Measurements from ENCODE around the gene SEMA3B.
A peak's percentile ranks its signal among the peaks of the same experiment; 100 is the strongest.
"Not testable (repeated sequence)": the region's sequence is repeated elsewhere in the genome, so short reads cannot be mapped to it uniquely, and the experiment has no call there.

The SEMA3B gene

DNA sequence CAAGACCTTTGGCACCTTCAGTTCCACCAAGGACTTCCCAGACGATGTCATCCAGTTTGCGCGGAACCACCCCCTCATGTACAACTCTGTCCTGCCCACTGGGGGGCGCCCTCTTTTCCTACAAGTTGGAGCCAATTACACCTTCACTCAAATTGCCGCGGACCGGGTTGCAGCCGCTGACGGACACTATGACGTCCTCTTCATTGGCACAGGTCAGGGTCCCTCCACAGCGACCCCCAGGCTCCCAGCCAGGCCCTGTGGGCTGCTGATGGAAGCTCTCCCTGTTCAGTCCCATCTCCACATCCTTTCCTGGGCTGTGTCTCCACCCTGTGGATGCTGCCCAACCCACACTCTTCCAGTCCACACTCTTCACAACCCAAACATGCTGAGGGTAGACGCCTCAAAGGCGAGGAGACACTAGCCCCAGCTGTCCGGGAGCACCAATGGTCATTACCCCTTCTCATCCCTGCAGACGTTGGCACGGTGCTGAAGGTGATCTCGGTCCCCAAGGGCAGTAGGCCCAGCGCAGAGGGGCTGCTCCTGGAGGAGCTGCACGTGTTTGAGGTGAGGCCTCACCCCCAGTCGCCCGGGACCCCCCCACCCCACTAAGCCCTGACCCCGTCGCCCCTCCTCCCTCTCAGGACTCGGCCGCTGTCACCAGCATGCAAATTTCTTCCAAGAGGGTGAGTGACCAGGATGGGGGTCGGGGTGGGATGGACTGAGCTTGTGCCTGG lies 5.6 kb downstream of the SEMA3B start:
- DNase-seq = peak; percentile 82

- no peak for DNase-seq
These were observed 6.4 kb downstream of the SEMA3B start for GRCh38 chr3:50275141-50275995.

DNA sequence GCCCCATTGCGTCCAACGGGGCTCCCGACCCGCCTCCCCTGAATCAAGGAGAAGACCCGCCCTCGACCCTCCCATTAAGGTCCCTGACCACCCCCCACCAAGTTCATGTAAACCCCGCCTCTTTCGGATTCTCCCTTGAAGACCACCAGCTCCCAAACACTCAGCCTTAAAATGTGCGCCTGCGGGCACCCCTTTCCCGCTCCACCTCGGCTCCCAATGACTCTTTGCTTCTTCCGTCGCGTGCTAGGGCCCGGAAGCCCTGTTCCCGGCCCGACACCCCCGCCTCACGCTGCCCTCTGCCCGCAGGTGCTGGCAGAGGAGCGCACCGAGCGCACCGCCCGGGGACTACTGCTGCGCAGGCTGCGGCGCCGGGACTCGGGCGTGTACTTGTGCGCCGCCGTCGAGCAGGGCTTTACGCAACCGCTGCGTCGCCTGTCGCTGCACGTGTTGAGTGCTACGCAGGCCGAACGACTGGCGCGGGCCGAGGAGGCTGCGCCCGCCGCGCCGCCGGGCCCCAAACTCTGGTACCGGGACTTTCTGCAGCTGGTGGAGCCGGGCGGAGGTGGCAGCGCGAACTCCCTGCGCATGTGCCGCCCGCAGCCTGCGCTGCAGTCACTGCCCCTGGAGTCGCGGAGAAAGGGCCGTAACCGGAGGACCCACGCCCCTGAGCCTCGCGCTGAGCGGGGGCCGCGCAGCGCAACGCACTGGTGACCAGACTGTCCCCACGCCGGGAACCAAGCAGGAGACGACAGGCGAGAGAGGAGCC lies 7.2 kb downstream of the SEMA3B start:
- peak; percentile 56 for DNase-seq

- DNase-seq = no peak
These were observed 7.8 kb downstream of the SEMA3B start for GRCh38 chr3:50276762-50277101.

DNA sequence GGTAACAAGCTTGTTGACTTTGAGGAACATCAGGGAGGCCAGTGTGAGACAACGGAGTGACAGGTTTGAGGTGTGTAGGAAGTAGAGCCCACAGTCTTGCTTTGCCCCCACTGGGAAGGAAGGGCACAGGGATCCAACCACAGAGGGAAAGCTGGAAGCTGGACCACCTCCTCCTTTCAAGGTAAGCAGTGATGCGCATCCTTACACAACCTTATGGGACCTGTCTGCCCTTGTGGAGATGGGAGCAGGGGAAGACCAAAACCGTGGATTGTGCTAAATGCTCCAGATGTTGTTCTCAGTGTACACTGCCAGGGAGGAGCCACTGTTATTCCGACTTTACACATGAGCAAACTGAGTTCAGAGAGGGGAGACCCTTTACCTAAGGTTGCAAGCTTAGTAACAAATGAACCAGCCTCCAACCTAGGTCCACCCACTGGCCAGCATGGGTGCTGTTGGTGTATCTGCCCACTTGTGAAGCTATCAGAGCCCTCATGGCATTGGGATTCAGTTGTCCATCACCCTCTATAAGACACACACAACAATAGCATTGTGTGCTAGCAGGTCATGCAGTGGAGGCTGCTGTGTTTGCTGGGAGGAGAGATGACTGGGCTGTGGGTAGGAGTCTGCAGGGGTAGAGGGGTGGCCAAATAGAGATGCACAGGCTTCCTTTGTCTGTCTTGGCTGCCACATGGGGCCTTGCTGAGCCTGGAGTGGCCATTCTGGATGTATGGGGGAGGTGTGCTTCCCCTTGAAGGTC lies 9.4 kb downstream of the SEMA3B start:
- no peak for DNase-seq

DNA sequence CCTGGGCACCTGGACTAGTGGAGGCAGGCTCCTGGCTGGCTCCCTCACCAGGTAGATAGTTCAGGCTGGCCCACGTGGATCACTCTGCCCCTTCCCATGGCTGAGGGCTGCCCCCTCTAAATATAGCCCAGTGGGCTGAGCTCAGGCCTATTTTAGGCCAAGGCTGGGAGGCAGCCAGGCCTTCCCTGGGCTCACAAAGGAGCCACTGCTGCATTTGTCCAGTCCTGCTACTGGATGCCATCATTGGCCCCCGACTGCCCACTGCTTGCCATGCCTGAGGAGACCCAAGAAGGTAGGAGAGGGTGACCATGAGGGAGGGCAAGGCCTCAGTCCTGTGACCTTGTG lies 9.9 kb downstream of the SEMA3B start, which contains the start of gene LSMEM2:
TSS of gene LSMEM2 (plus strand) at position 208 of the 345 bp plus-strand sequence. CDS start at position 235, 27 bp downstream.
- no peak for DNase-seq

DNA sequence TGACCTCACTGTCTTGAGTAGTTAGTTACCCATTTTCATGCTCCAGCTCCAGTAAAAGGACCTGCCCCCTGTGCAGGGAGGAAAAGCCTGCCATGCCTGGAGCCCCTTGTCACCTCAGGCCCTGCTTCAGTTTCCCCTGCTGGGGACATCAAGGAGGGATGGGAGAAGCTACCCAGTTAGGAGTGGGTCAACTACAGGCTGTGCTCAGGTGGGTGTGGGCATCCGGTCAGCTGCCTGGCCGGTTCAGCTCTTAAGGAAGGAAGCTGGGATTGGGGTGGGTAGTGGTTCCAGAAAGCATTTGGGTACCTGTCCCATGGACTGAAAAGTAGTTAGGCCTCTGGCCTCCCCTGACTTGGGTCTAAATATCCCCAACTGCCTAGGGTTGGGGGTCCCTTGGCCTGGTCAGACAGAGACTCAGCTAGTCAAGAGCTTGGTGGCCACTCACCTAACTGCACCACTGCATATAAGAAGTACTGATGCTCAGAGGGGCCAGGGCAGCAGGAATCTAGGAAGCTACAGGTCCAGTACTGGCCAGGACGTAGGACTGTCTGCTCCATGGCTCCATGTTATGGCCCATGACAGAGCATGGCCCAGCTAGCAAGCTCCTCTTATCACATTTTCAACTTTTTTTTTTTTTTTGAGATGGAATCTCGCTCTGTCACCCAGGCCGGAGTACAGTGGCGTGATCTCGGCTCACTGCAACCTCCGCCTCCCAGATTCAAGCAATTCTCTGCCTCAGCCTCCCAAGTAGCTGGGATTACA lies 10.5 kb downstream of the SEMA3B start:
- no peak for DNase-seq

GRCh38 chr3:50284121-50284520 lies 15.2 kb downstream of the SEMA3B start:
- not testable (repeated sequence) for DNase-seq

DNA sequence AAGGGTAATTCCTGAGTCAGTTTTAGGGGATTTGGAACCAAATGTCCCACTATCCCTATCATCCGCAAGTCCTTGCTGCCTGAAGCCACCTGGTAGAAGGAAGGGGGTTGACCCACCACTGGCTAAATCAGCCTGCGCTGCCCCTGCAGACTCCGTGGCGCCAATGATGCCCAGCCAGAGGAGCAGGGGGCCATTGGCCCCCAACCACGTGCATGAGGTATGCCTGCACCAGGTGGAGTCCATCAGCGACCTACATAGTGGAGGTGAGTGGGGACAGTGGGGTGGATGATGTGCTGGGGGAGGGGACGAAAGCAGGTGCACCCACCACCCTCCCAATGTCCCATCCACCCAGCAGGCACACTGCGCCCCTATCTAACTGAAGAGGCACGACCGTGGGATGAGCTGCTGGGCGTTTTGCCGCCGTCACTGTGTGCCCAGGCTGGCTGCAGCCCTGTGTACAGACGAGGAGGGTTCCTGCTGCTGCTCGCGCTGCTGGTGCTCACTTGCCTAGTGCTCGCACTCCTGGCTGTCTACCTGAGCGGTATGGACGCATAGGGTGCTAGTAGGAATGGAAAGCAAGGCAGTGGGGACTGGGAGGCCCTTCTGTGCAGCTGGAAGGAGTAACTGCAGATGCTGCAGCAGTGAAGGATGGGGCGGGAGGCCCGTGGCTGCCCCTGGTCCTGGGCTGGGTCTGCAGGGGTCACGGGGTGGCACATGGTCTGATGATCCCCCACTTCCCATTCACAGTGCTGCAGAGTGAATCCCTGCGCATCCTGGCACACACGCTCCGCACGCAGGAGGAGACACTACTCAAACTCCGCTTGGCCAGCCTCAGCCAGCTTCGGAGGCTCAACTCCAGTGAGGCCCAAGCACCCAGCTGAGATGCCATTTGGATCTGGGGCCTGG lies 17.6 kb downstream of the SEMA3B start:
- DNase-seq = no peak

- no peak for DNase-seq
These were observed 18.3 kb downstream of the SEMA3B start for GRCh38 chr3:50287262-50287661.

DNA sequence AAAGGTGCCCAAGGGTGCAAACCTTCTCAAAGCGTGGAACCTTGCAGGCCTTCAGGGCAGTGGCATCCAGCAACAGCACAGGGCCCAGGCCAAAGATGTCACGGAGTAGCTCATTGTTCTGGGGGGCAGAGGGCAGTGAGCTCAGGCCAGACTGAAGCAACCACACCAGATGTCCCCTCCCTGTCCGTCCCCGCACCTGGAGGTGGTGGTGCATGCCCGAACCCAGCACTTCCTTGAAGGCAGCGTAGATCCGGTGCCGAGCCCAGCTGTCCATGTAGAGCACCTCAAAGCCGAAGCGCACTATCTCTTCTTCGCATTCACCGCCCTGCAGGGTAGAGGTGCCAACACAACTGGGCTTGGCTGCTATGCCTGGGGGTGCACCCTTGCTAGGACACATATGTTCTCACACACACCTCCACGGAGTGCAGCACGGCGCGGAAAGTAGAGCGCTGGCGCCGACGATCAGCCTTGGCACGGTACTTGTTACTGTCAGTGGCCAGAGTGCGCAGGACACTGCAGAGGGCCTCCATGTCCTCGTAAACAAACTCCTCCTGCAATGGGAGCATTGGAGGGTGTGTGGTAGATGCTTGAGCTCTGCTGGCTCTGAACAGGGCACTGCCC lies 19.6 kb downstream of the SEMA3B start:
- no peak for DNase-seq

GRCh38 chr3:50289130-50289529 lies 20.2 kb downstream of the SEMA3B start:
- DNase-seq = no peak

GRCh38 chr3:50290161-50290641 lies 21.3 kb downstream of the SEMA3B start:
- DNase-seq = no peak

DNA sequence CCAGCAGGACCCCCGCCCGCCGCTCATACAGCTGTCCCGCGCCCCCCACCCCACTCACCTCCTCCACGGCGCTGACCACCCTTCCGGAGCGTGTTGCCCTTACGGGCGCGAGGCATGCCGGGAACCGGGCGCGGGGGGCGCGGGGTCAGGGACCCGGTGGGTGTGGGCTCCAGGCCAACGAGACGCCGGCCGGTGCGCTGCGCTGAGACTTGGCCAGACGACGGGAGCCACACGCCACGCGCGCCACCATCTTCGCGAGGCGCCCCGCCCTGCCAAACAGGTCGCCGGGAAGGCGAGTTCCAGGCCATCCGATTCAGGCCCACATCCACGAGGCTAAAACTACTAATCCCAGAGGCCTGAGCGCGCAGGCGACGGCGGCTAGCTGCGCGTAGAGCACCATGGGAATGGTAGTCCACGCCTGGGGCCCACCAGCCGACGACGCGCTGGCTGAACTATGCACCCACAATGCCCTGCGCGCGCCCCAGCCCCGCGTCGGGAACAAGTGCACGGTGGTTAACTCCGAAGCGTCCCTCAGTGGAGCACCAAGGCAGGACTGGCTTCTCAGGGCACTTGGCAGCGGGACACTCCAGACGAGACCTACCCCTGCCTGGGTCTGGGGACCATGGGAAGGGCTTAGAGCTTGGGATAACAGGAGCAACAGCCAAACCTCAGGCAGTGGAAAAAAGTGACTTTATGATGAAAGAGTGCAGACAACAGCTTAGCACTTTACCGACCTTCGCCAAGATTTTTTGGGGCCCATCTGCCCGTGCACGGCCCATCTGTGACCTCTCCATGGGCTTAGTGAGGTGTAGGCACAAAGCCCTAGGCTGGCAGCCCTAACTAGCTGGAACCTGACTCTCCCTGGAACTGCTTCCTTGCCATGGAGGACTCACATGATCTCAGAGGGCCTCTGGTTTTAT lies 23.5 kb downstream of the SEMA3B start, which contains the start of gene IFRD2:
TSS of gene IFRD2 (minus strand) at position 271 of the 920 bp plus-strand sequence. CDS start at position 116, 155 bp downstream.
- DNase-seq = peak; percentile 99

DNA sequence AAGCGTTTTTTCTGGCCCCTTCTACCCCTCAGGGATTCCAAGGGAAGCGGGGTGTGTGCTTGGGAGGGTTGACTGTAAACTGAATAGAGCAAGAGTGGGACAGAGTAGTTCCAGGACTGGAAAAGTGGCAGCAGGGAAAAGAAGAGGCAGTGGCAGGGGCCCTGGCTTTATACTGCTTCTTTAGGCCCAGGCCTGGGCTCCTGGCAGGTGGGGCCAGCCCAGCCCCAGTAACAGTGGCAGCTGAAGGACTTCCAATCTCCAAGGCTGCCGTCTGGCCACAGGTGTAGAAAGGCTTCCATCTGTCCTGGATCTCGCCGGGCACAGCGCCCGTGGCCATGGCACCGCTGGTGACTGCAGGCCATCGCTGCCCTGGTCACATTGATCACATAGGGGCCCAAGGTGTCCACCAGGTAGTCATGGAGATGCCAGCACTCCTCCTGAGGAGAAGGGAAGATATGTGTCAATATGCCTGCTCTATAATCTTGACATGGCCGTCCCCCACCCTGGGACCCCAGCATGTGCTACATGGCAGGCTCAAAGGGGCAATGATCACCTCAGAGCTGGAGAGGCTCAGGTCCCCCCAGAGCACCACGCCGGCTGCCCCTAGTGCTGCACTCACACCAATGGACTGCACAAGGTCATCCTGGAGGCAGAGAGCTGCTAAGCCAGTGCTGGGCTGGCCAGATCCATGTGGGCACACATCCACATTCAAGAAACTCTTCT lies 24.3 kb downstream of the SEMA3B start:
- no peak for DNase-seq

GRCh38 chr3:50294089-50294488 lies 25.1 kb downstream of the SEMA3B start:
- DNase-seq = no peak

DNA sequence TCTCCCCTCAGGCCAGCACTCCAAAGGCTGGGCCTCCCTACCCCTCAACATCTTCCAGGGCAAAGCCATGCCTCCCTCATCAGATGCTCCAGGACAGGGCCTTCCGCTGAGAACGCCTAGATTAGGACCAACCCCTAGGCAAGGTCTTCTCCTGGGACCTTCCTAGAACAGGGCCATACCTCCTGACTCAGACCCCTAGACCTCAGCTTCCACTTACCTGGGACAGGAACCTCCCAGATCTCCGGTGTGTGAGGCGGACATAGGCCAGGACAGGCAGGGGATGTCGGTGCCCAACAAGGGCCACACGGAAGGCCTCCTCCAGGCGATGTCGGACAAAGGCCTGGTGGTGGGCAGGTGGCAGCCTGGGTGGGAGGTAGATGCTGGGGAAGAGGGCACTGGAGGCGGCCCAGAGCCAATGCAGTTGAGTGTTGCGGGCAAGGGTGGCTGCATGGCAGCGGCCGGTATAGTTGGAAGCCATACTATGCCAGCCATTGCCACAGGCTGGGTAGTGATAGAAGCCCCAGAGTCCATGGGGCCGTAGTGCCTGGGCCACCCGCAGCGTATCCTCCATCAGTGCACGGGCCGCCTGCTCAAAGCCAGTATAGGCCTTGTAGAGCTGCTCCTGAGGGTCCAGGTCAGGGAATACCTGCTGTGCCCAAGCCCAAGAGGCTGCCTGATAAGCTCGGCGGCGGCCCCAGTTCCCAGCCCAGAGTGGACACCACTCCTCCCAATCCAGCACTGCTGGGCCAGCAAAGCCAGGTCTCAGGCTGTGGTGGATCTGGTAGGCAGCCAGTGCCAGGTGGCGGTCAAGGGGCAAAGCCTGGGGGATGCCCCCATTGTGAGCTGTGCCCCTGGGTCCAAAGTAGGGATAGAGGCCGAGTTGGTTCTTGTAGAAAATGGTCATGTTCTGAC lies 25.8 kb downstream of the SEMA3B start:
- DNase-seq = no peak

Data from activated CD4-positive, alpha-beta T cell treated with anti-CD3 and anti-CD28 coated beads, Interleukin-10, Interleukin-2, amounts not matched to agents 100 ng/mL and 50 ng/mL, durations not matched to agents 16 hours and 8 hours (primary cell).